CD14-positive monocyte (primary cell): ENCODE measurements around the gene ANKRD44. TPM values are rescaled to one million over a fixed set of nuclear protein-coding genes. Genes with fewer than 3 reads are reported as not detected.

Experiments
- DNase-seq, 3 donors: peaks; one replicate each; pipeline ENCODE4 v3.0.0-alpha.2; 2011 to 2022
- H2AFZ ChIP-seq: 2 replicates; pipeline ENCODE4 v1.6.0; 2012; ENCODE audit warnings: mild to moderate bottlenecking, low read depth, low read length, inconsistent platforms; ENCODE audit not compliant: insufficient read depth, poor library complexity, severe bottlenecking
- H3K27ac ChIP-seq, 2 donors: 1 replicate in 1 of 2; 2 replicates in 1 of 2; pipeline ENCODE4 v1.5.1; 2012 to 2013; ENCODE audit warnings: low read length in 2 of 2, control low read depth in 1 of 2, inconsistent platforms in 1 of 2, low read depth in 1 of 2, mild to moderate bottlenecking in 1 of 2
- H3K27me3 ChIP-seq, 2 donors: one replicate each; pipeline versions ENCODE4 v1.6.0 to v1.6.1; 2011 to 2013; ENCODE audit warnings: low read length in 2 of 2; ENCODE audit not compliant: control insufficient read depth in 2 of 2, insufficient read depth in 2 of 2
- H3K36me3 ChIP-seq, 2 donors: replicated peaks in 1 of 2; 1 replicate in 1 of 2; 2 replicates in 1 of 2; pipeline versions ENCODE4 v1.5.1 to v1.6.1; 2012 to 2013; ENCODE audit warnings: low read length in 2 of 2, control low read depth in 1 of 2, inconsistent platforms in 1 of 2, mild to moderate bottlenecking in 1 of 2; ENCODE audit not compliant: insufficient read depth in 2 of 2, control insufficient read depth in 1 of 2
- H3K4me1 ChIP-seq, 2 donors: 1 replicate in 1 of 2; 2 replicates in 1 of 2; pipeline versions ENCODE4 v1.5.1 to v1.6.1; 2012 to 2013; ENCODE audit warnings: low read length in 2 of 2, control low read depth in 1 of 2, inconsistent platforms in 1 of 2, mild to moderate bottlenecking in 1 of 2, moderate library complexity in 1 of 2; ENCODE audit not compliant: insufficient read depth in 2 of 2, control insufficient read depth in 1 of 2
- H3K4me2 ChIP-seq: replicated peaks from 2 replicates; pipeline ENCODE3; 2012; ENCODE audit warnings: low read length, moderate library complexity, mild to moderate bottlenecking; ENCODE audit not compliant: poor library complexity, severe bottlenecking; ENCODE audit errors: extremely low read depth
- H3K4me3 ChIP-seq, 3 experiments: fragments of 200-600 bp in 1 of 3; sonication (generic) in 1 of 3; replicated peaks in 1 of 3; 1 replicate in 2 of 3; 2 replicates in 1 of 3; pipeline ENCODE4 v1.5.1; 2011 to 2013; ENCODE audit warnings: low read length in 3 of 3, mild to moderate bottlenecking in 3 of 3, control low read depth in 2 of 3, low read depth in 2 of 3, inconsistent platforms in 1 of 3, moderate library complexity in 1 of 3
- H3K79me2 ChIP-seq: 2 replicates; pipeline ENCODE4 v1.6.0; 2012; ENCODE audit warnings: mild to moderate bottlenecking, control low read depth, inconsistent platforms, low read length, moderate library complexity; ENCODE audit not compliant: insufficient read depth
- H3K9ac ChIP-seq: 2 replicates; pipeline ENCODE4 v1.6.0; 2017; ENCODE audit warnings: low read length, mild to moderate bottlenecking; ENCODE audit not compliant: insufficient read depth, poor library complexity, severe bottlenecking
- H3K9me3 ChIP-seq, 2 donors: replicated peaks in 1 of 2; 1 replicate in 1 of 2; 2 replicates in 1 of 2; pipeline versions ENCODE4 v1.5.1 to v1.6.1; 2012 to 2013; ENCODE audit warnings: low read length in 2 of 2, control low read depth in 1 of 2; ENCODE audit not compliant: control insufficient read depth in 1 of 2, insufficient read depth in 1 of 2
- H4K20me1 ChIP-seq: 2 replicates; pipeline ENCODE4 v1.6.0; 2012; ENCODE audit warnings: mild to moderate bottlenecking, low read length, control low read depth, moderate library complexity; ENCODE audit not compliant: insufficient read depth
- H3K27ac Mint-ChIP-seq, 7 donors: one replicate each; pipeline ENCODE4 v1.8.0; 2020; ENCODE audit warnings: mild to moderate bottlenecking in 7 of 7, mixed read lengths in 7 of 7, moderate library complexity in 6 of 7, inconsistent platforms in 2 of 7
- H3K27me3 Mint-ChIP-seq, 3 donors: one replicate each; pipeline ENCODE4 v1.8.0; 2021 to 2022; ENCODE audit warnings: low read depth in 3 of 3, mild to moderate bottlenecking in 3 of 3, mixed read lengths in 3 of 3, moderate library complexity in 3 of 3, inconsistent platforms in 1 of 3
- H3K36me3 Mint-ChIP-seq, 2 donors: one replicate each; pipeline ENCODE4 v1.8.0; 2020; ENCODE audit warnings: mixed read lengths in 2 of 2, inconsistent platforms in 1 of 2, mild to moderate bottlenecking in 1 of 2
- H3K4me1 Mint-ChIP-seq: one replicate; pipeline ENCODE4 v1.8.0; 2020; ENCODE audit warnings: mild to moderate bottlenecking, mixed read lengths
- H3K4me3 Mint-ChIP-seq, 2 donors: one replicate each; pipeline ENCODE4 v1.8.0; 2020; ENCODE audit warnings: mild to moderate bottlenecking in 2 of 2, mixed read lengths in 2 of 2, moderate library complexity in 1 of 2
- H3K9me3 Mint-ChIP-seq, 7 donors: one replicate each; pipeline ENCODE4 v1.8.0; 2020 to 2022; ENCODE audit warnings: mixed read lengths in 7 of 7, mild to moderate bottlenecking in 6 of 7, moderate library complexity in 6 of 7, inconsistent platforms in 2 of 7
- WGBS: methylation state at CpG from one replicate; pipeline ENCODE4 v1.1.5; 2013; ENCODE audit warnings: missing lambda C conversion rate; ENCODE audit not compliant: insufficient coverage; 5-methylcytosine and 5-hydroxymethylcytosine counted together
- intact Hi-C, 2 donors: fragments of 100-400 bp; cut with micrococcal nuclease; formaldehyde crosslinking; loops; one replicate each; pipeline versions ENCODE4 v1.15.0 to v1.15.1; 2023
- polyA plus RNA-seq, 3 donors: library from polyadenylated mRNA; depleted of rRNA in 1 of 3; unstranded in 2 of 3; stranded (reverse) in 1 of 3; fragments of 300-500 nt in 2 of 3; fragments of >200 nt in 1 of 3; fragmentation: Illumina TruSeq in 2 of 3; gene quantifications; 1 replicate in 2 of 3; 2 replicates in 1 of 3; pipeline ENCODE4 v1.2.3, GENCODE V29; 2012 to 2021
- TF ChIP-seq, protein P1 (sequence below): fragments of 200-600 bp; IDR thresholded peaks from one replicate; pipeline ENCODE4 v1.8.0; 2022; ENCODE audit warnings: antibody characterized with exemption, mild to moderate bottlenecking

The ANKRD44 gene
- polyA plus RNA-seq, 3 donors, result 55.7 to 91.9 (median 64.9) TPM

DNA sequence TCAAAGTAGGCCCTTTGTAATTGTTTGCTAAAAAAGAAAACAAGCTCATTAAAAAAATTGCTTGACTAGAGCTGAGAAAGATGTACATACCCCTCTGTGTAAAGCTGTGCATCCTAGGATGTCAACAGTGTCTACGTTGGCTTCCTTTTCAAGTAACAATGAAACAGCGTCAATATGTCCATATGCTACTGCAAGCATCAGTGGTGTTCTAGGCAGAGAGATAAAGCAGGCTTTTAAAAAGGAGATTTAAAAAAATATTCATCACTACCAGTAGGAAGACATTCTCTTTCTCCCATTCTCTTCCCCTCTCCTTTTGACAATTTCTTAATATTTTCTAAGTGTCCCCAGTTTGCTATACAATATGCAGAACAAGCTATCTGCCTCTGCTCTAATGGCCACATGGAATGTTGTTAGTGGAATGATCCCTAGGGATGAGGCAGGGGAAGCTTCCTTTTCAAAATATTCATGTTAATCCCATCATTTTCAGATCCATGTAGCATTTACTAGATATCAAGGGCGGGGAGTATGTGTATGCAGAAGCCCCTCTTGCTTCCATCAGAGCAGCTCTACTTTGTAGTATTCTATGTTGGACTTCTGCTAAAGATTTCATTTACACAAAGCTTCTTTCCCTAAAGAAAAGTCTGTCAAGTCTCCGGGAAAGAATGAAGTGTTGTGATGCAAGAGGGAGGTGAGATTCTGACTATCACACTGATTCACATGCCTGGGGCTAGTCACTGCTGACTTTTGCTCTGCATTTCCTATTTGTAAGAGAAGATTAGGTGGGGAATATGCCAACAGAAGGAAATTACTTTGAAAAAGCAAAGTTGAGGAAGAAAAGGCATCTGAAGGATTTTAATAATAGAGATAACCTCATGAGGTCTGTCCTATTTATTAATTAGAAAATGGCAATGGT is 302.6 kb downstream of the ANKRD44 start:
- Mint-ChIP-seq H3K36me3 (peaks cover 71 to 86% of the 10 kb centered on the region in 2 donors), H3K4me3 (no peak overlapping the region)

DNA sequence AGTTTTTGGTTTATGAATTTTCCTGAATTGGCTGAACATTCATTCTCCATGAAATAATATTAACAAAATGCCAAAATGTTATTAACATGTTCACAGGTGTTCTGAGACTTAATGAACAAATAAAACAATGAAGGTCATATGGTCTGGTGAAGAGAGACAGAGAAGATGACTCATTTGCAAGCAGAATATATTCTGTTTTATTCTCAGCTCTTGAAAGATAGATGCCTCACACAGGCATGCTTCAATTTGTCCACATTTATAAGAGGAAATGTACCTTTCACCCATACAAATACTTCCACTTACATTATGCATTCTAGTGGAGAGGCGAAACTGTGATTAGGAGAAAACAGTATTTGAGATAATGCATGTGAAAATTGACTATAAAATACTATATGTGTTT is 308.7 kb downstream of the ANKRD44 start:
- Histone ChIP-seq H2AFZ (no peak overlapping the region), H3K27me3 (no peaks in the 10 kb centered on the region), H3K4me2 (no peak overlapping the region), H3K27ac (no peak overlapping the region), H4K20me1 (peaks cover 5% of the 10 kb centered on the region), H3K36me3 (peaks cover 87 to 89% of the 10 kb centered on the region in 2 donors), H3K79me2 (no peaks in the 10 kb centered on the region), H3K9ac (no peak overlapping the region), H3K4me3 (no peak overlapping the region), H3K4me1 (no peaks in the 10 kb centered on the region), H3K9me3 (no peaks in the 10 kb centered on the region)
- Mint-ChIP-seq H3K27ac (no peak overlapping the region), H3K9me3 (peaks cover 0 to 5% (median 0%) of the 10 kb centered on the region in 7 donors), H3K4me1 (no peaks in the 10 kb centered on the region), H3K27me3 (no peaks in the 10 kb centered on the region), H3K36me3 (peaks cover 65 to 74% of the 10 kb centered on the region in 2 donors), H3K4me3 (no peak overlapping the region)
- DNase-seq, result no peak
- intact Hi-C loops, result no loop called here
- no CpG with 5 or more reads among the region's 1 CpG for WGBS
- TF ChIP-seq, protein P1, sequence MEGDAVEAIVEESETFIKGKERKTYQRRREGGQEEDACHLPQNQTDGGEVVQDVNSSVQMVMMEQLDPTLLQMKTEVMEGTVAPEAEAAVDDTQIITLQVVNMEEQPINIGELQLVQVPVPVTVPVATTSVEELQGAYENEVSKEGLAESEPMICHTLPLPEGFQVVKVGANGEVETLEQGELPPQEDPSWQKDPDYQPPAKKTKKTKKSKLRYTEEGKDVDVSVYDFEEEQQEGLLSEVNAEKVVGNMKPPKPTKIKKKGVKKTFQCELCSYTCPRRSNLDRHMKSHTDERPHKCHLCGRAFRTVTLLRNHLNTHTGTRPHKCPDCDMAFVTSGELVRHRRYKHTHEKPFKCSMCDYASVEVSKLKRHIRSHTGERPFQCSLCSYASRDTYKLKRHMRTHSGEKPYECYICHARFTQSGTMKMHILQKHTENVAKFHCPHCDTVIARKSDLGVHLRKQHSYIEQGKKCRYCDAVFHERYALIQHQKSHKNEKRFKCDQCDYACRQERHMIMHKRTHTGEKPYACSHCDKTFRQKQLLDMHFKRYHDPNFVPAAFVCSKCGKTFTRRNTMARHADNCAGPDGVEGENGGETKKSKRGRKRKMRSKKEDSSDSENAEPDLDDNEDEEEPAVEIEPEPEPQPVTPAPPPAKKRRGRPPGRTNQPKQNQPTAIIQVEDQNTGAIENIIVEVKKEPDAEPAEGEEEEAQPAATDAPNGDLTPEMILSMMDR, result no peak

More for the DNA sequence above, 302.6 kb downstream of the ANKRD44 start:
- Mint-ChIP-seq H3K9me3 (peaks cover 0 to 5% (median 0%) of the 10 kb centered on the region in 7 donors), H3K4me1 (no peaks in the 10 kb centered on the region), H3K27me3 (no peaks in the 10 kb centered on the region), H3K27ac (peak overlapping the region in 4 of 7 donors; percentile 2 to 53 (median 35))
- Histone ChIP-seq H3K4me3 (no peak overlapping the region), H3K9ac (no peak overlapping the region), H3K4me1 (no peaks in the 10 kb centered on the region), H3K4me2 (no peak overlapping the region), H3K36me3 (peaks cover 75 to 95% of the 10 kb centered on the region in 2 donors), H3K27ac (no peak overlapping the region), H3K79me2 (no peaks in the 10 kb centered on the region), H4K20me1 (no peaks in the 10 kb centered on the region), H2AFZ (no peak overlapping the region), H3K9me3 (no peaks in the 10 kb centered on the region), H3K27me3 (no peaks in the 10 kb centered on the region)
- intact Hi-C loops, result no loop called here
- 86% methylated on average over 2 of the region's 4 CpGs for WGBS
- TF ChIP-seq, protein P1, result no peak
- no peak for DNase-seq
